ENCODE results near the gene TGFBR3. TPM values are rescaled to one million over a fixed set of nuclear protein-coding genes. Genes with fewer than 3 reads are reported as not detected.
A peak's percentile ranks its signal among the peaks of the same experiment; 100 is the strongest.

Gene TGFBR3
- total and polyA plus RNA-seq, 2 of the 4 experiments (the other 2 are of a cell fraction) = 3.0 to 11.3 TPM

DNA sequence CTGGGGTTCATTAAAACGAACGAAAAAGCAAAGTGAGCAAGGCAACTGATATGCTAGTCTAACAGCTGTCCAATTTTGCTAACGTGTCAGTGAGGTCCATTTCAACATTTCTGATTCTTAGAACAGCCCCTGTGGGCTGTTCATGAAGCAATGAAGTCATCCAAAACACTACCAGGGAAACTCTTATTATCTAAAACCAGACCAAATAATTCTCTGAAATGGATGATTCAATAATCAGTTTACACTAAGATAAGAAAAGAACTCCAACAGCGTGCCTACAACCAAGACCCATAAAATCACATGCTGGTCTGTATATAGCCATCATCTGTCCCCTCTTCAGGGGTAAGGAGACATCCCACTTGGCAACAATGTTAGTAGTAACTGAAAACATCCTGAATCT lies 122.7 kb downstream of the TGFBR3 start:
- H3K23ac ChIP-seq (ENCODE audit: low read depth, low read length) = no peak overlapping the region
- H3K4ac ChIP-seq (ENCODE audit: low read depth, low read length) = no peak overlapping the region
- H3K9me1 ChIP-seq (ENCODE audit: insufficient read depth, low read length) = peaks cover under 1% of the 10 kb centered on the region; the same call in 1 of the 2 replicates
- no peak overlapping the region for H3K4me3 ChIP-seq (ENCODE audit: insufficient read depth, low read depth, low read length)
- no peak overlapping the region for H2AFZ ChIP-seq (replicated peaks; ENCODE audit: low read length, poor library complexity)
- H3K79me1 ChIP-seq (ENCODE audit: low read depth in 1 of 2, low read length in 2 of 2) = no peaks in the 10 kb centered on the region
- H4K20me1 ChIP-seq (ENCODE audit: insufficient read depth, low read length) = no peaks in the 10 kb centered on the region
- peak; percentile 72 for ATAC-seq (ENCODE audit: low read depth)
- H3K56ac ChIP-seq (ENCODE audit: extremely low read depth, insufficient read depth, low read length) = no peak overlapping the region
- no peak overlapping the region for H4K5ac ChIP-seq (ENCODE audit: low read depth, low read length)
- no peak overlapping the region for H2BK120ac ChIP-seq (ENCODE audit: low read depth, low read length)
- dilution Hi-C loops (cut with HindIII; ENCODE audit: low sequenced_read_pairs, unreplicated experiment) = no loop called here
- H2BK5ac ChIP-seq (ENCODE audit: low read depth, low read length, poor library complexity, severe bottlenecking) = no peak overlapping the region
- ChIA-PET CTCF (no interaction called here), POLR2A (ENCODE audit: unreplicated experiment) (no interaction called here)
- no CpG with 5 or more reads among the region's 4 CpGs for WGBS, 2 experiments (ENCODE audit: extremely low coverage in 2 of 2, insufficient read length in 1 of 2)
- H3K4me1 ChIP-seq (ENCODE audit: control insufficient read depth, insufficient read depth, low read length) = peaks cover 8% of the 10 kb centered on the region
- H3K27me3 ChIP-seq (ENCODE audit: control insufficient read depth, insufficient read depth, low read length) = no peaks in the 10 kb centered on the region
- H4K91ac ChIP-seq (ENCODE audit: insufficient read depth, low read depth, low read length) = no peak overlapping the region
- TF ChIP-seq CEBPB (IDR thresholded peaks at IDR 0.05; ENCODE audit: low read depth, low read length) (peak; percentile 57; the same call in 1 of the 2 replicates), FOS (IDR thresholded peaks at IDR 0.05; ENCODE audit: low read depth, low read length) (0 out of 2 replicates have a peak, but pooled peaks have one; percentile 7), MAFK (IDR thresholded peaks at IDR 0.05; ENCODE audit: low read depth, low read length) (no peak), BHLHE40 (IDR thresholded peaks at IDR 0.05; ENCODE audit: low read depth, low read length) (0 out of 2 replicates have a peak, but pooled peaks have one; percentile 17)
- TF ChIP-seq, protein P1, sequence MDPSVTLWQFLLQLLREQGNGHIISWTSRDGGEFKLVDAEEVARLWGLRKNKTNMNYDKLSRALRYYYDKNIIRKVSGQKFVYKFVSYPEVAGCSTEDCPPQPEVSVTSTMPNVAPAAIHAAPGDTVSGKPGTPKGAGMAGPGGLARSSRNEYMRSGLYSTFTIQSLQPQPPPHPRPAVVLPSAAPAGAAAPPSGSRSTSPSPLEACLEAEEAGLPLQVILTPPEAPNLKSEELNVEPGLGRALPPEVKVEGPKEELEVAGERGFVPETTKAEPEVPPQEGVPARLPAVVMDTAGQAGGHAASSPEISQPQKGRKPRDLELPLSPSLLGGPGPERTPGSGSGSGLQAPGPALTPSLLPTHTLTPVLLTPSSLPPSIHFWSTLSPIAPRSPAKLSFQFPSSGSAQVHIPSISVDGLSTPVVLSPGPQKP (IDR thresholded peaks at IDR 0.05; ENCODE audit: borderline replicate concordance, low read depth, low read length) = no peak
- no peak overlapping the region for H2BK20ac ChIP-seq (ENCODE audit: low read depth, low read length)
- in situ Hi-C loops (cut with MboI; ENCODE audit: low sequenced_read_pairs) = no loop called here
- no peak overlapping the region for H4K8ac ChIP-seq (ENCODE audit: low read depth in 2 of 2, low read length in 2 of 2)
- H2AK5ac ChIP-seq (ENCODE audit: low read depth, low read length) = no peak overlapping the region
- H3K36me3 ChIP-seq (ENCODE audit: control insufficient read depth, insufficient read depth, low read length) = peaks cover 2% of the 10 kb centered on the region; the same call in 1 of the 2 replicates
- DNase-seq = peak; percentile 77
- no peak overlapping the region for H2BK15ac ChIP-seq (ENCODE audit: low read depth, low read length)
- H3K14ac ChIP-seq (replicated peaks; ENCODE audit: low read depth, low read length) = no peak overlapping the region
- no peak overlapping the region for H3K9ac ChIP-seq (ENCODE audit: low read depth, low read length)
- no TSS peak for BruUV-seq (replicated peaks)
- H3K9me3 ChIP-seq (ENCODE audit: control insufficient read depth, insufficient read depth, low read length) = no peaks in the 10 kb centered on the region
- intact Hi-C loops (cut with micrococcal nuclease) = no loop called here
- peak overlapping the region; percentile 27; the same call in 1 of the 2 replicates for H3K4me2 ChIP-seq (ENCODE audit: low read depth, low read length)
- peak overlapping the region; percentile 40; the same call in 1 of the 2 replicates for H3K27ac ChIP-seq (ENCODE audit: insufficient read depth, low read length)
- H2AK9ac ChIP-seq (replicated peaks; ENCODE audit: low read depth, low read length, poor library complexity) = no peak overlapping the region
- H3K18ac ChIP-seq (ENCODE audit: low read depth, low read length) = peak overlapping the region; percentile 37; the same call in 1 of the 2 replicates
